Immature natural killer cell (primary cell): ENCODE measurements around the gene NLGN4Y. TPM values are rescaled to one million over a fixed set of nuclear protein-coding genes. Genes with fewer than 3 reads are reported as not detected.
"Not testable (repeated sequence)": the region's sequence is repeated elsewhere in the genome, so short reads cannot be mapped to it uniquely, and the experiment has no call there.

Experiments used
- DNase-seq, 3 donors: peaks; one replicate each; pipeline ENCODE4 v3.0.0; 2022; ENCODE audit warnings: mixed read lengths in 1 of 3
- H3K27ac Mint-ChIP-seq, 6 donors: one replicate each; pipeline ENCODE4 v1.8.0; 2020; ENCODE audit warnings: mixed read lengths in 6 of 6, mild to moderate bottlenecking in 5 of 6, inconsistent platforms in 4 of 6, moderate library complexity in 3 of 6
- H3K27me3 Mint-ChIP-seq, 3 donors: one replicate each; pipeline ENCODE4 v1.8.0; 2020 to 2021; ENCODE audit warnings: low read depth in 3 of 3, mild to moderate bottlenecking in 3 of 3, mixed read lengths in 3 of 3, moderate library complexity in 3 of 3, inconsistent platforms in 1 of 3
- H3K36me3 Mint-ChIP-seq, 3 donors: one replicate each; pipeline ENCODE4 v1.8.0; 2020; ENCODE audit warnings: mixed read lengths in 3 of 3, inconsistent platforms in 2 of 3, mild to moderate bottlenecking in 2 of 3
- H3K4me1 Mint-ChIP-seq, 2 donors: one replicate each; pipeline ENCODE4 v1.8.0; 2020; ENCODE audit warnings: inconsistent platforms in 2 of 2, mild to moderate bottlenecking in 2 of 2, mixed read lengths in 2 of 2, moderate library complexity in 1 of 2
- H3K4me3 Mint-ChIP-seq, 5 donors: one replicate each; pipeline ENCODE4 v1.8.0; 2020; ENCODE audit warnings: mild to moderate bottlenecking in 5 of 5, mixed read lengths in 5 of 5, inconsistent platforms in 3 of 5, moderate library complexity in 3 of 5
- H3K9me3 Mint-ChIP-seq, 6 donors: one replicate each; pipeline ENCODE4 v1.8.0; 2020; ENCODE audit warnings: mild to moderate bottlenecking in 6 of 6, mixed read lengths in 6 of 6, inconsistent platforms in 4 of 6, moderate library complexity in 3 of 6
- polyA plus RNA-seq, 3 donors: library from polyadenylated mRNA; unstranded; fragments of 300-500 nt; fragmentation: Illumina TruSeq; gene quantifications; one replicate each; pipeline ENCODE4 v1.2.3, GENCODE V29; 2021

NLGN4Y gene
- polyA plus RNA-seq, 3 donors from 2014 or later = not detected

GRCh38 chrY:14828531-14828930 is 304.2 kb downstream of the NLGN4Y start:
- DNase-seq = no peak
- Mint-ChIP-seq H3K27ac (no peak overlapping the region), H3K4me3 (no peak overlapping the region), H3K27me3 (no peaks in the 10 kb centered on the region), H3K9me3 (peaks cover 0 to 2% (median 0%) of the 10 kb centered on the region in 6 donors), H3K36me3 (no peaks in the 10 kb centered on the region), H3K4me1 (no peaks in the 10 kb centered on the region)

GRCh38 chrY:14829366-14829885 is 305.1 kb downstream of the NLGN4Y start:
- H3K4me3 Mint-ChIP-seq = no peak overlapping the region
- no peaks in the 10 kb centered on the region for H3K27me3 Mint-ChIP-seq
- no peak overlapping the region for H3K27ac Mint-ChIP-seq
- no peaks in the 10 kb centered on the region for H3K4me1 Mint-ChIP-seq
- no peaks in the 10 kb centered on the region for H3K36me3 Mint-ChIP-seq
- DNase-seq = no peak
- peaks cover 0 to 2% (median 0%) of the 10 kb centered on the region in 6 donors for H3K9me3 Mint-ChIP-seq

DNA sequence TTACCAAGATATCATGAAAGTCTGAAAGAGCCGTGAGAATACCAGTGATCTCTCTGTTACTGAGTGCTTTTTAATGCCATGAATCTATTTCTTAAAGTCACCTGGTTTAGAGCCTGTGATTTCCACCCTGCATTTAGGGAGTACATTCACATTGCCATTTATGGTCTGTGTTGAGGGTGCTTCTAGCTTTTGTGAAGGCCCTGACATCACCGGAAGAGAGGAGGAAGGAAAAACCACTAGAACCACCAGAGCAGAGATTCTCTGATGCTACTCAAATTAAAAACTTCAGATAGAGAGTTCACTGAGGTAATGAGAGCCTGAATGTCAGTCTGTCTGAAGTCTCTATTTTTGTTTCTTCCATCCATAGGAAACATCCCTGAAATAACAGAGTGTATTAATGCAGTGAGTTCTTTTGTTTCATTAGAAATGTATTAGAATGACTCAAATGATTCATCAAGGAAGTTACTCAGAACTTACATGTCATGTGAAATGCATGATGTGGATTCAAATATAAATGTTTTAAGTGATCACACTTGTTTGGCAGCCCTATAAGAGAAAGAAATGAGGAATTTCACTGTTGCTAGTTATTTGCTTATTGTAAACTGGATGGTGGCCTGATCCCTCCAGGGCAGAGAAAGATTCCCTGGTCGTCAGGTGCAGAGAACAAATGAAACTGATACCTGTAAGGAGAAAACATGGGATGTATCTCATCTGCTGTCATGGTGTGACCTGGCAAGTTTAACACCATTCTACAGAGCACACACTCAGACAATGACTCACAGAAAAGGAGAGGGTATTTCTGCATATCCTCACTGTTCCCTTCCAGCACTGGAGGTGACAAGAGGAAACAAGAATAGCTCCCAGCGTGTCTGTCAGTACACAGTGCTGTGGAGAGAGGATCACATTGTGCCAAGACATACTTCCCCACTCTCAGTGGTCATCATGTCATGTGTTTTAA is 310.1 kb downstream of the NLGN4Y start:
- no peaks in the 10 kb centered on the region for H3K36me3 Mint-ChIP-seq
- H3K4me3 Mint-ChIP-seq = no peak overlapping the region
- DNase-seq = no peak
- H3K4me1 Mint-ChIP-seq = no peaks in the 10 kb centered on the region
- no peaks in the 10 kb centered on the region for H3K27me3 Mint-ChIP-seq
- peaks cover 0 to 3% (median 0%) of the 10 kb centered on the region in 6 donors for H3K9me3 Mint-ChIP-seq
- H3K27ac Mint-ChIP-seq = no peak overlapping the region

DNA sequence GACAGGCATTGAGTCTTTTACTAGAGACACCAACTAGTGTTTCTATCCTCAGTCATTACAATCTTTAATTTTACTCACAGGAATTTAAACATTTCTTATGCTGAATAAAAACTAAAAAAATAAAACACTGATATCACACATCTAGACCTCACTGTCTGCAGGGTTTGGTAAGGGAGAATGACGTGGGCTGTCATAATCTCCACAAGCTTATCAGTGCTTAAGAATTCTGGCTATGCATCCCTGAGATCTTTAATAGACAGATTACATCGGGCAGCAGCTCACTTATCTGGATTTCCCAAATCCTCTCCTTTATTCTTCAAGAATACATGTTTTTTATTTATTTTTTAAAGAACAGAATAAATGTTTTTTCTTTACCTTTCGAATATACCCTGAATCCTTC is 313.1 kb downstream of the NLGN4Y start:
- H3K9me3 Mint-ChIP-seq = peaks cover 0 to 4% (median 0%) of the 10 kb centered on the region in 6 donors
- no peak overlapping the region for H3K4me3 Mint-ChIP-seq
- H3K36me3 Mint-ChIP-seq = no peaks in the 10 kb centered on the region
- no peaks in the 10 kb centered on the region for H3K4me1 Mint-ChIP-seq
- no peaks in the 10 kb centered on the region for H3K27me3 Mint-ChIP-seq
- no peak overlapping the region for H3K27ac Mint-ChIP-seq
- DNase-seq = no peak

- Mint-ChIP-seq H3K27ac (no peak overlapping the region), H3K9me3 (no peaks in the 10 kb centered on the region), H3K4me3 (no peak overlapping the region), H3K4me1 (no peaks in the 10 kb centered on the region), H3K36me3 (no peaks in the 10 kb centered on the region), H3K27me3 (no peaks in the 10 kb centered on the region)
- no peak for DNase-seq
Observed at GRCh38 chrY:14850734-14851133, 326.4 kb downstream of the NLGN4Y start.

- Mint-ChIP-seq H3K9me3 (peaks cover 0 to 10% (median 0%) of the 10 kb centered on the region in 6 donors), H3K36me3 (no peaks in the 10 kb centered on the region), H3K4me1 (no peaks in the 10 kb centered on the region), H3K27ac (no peak overlapping the region), H3K27me3 (no peaks in the 10 kb centered on the region), H3K4me3 (no peak overlapping the region)
- DNase-seq = no peak
Observed at GRCh38 chrY:14860448-14860847, 336.1 kb downstream of the NLGN4Y start.

GRCh38 chrY:14861033-14861432 is 336.7 kb downstream of the NLGN4Y start:
- H3K4me1 Mint-ChIP-seq, H3K27me3 Mint-ChIP-seq, DNase-seq: not testable (repeated sequence)

DNA sequence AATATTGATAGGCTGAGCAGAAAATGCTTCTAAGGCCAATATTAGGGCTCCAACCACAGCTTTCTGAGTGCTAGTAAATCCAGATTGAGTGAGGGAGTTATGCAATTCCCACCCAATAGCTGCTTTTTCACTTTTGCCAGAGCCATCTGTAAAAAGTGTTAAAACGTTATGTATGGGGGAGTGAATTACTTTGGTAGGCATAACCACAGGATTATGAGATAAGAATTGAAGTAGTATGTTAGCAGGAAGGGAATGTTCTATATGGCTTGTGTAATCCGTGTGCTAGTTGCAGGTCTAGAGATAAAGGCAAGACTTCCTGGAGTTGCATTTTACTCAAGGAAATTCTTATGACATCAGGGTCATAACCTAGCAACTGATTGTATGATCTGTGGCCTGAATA is 347.6 kb downstream of the NLGN4Y start:
- peaks cover 0 to 12% (median 0%) of the 10 kb centered on the region in 6 donors for H3K9me3 Mint-ChIP-seq
- H3K27ac Mint-ChIP-seq = no peak overlapping the region
- DNase-seq = no peak
- no peaks in the 10 kb centered on the region for H3K27me3 Mint-ChIP-seq
- no peaks in the 10 kb centered on the region for H3K36me3 Mint-ChIP-seq
- H3K4me1 Mint-ChIP-seq = no peaks in the 10 kb centered on the region
- no peak overlapping the region for H3K4me3 Mint-ChIP-seq

More at GRCh38 chrY:14861033-14861432, 336.7 kb downstream of the NLGN4Y start:
- peaks cover 0 to 12% (median 0%) of the 10 kb centered on the region in 6 donors for H3K9me3 Mint-ChIP-seq
- H3K27ac Mint-ChIP-seq, H3K36me3 Mint-ChIP-seq, H3K4me3 Mint-ChIP-seq: not testable (repeated sequence)
